AG08396 (cell line): Measurements from ENCODE around the gene OSR1.
A peak's percentile ranks its signal among the peaks of the same experiment; 100 is the strongest.
"Not testable (repeated sequence)": the region's sequence is repeated elsewhere in the genome, so short reads cannot be mapped to it uniquely, and the experiment has no call there.

Experiments used
- DNase-seq: peaks from one replicate; pipeline ENCODE4 v3.0.0; 2012; ENCODE audit warnings: low spot score, mixed read lengths

OSR1 gene

DNA sequence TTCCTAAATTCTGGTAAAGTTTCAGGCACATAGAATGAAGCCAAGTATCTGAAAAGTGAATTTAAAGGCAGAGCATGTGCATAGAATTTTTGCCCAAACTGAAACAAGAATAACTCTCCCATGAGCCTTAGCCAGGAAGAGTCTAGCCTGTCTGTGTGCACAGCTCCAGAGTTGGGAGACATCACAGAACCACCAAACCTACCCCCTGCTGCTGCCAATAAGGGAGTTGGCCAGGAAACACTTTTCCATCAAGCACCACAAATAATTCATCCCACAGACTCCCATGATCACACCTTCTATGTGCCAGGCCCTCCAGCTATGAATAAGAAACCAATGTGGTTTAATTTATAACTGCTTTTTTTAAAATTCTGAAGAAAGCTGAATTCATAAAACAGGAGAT is 27.0 kb downstream of the OSR1 start:
- DNase-seq, result no peak

DNA sequence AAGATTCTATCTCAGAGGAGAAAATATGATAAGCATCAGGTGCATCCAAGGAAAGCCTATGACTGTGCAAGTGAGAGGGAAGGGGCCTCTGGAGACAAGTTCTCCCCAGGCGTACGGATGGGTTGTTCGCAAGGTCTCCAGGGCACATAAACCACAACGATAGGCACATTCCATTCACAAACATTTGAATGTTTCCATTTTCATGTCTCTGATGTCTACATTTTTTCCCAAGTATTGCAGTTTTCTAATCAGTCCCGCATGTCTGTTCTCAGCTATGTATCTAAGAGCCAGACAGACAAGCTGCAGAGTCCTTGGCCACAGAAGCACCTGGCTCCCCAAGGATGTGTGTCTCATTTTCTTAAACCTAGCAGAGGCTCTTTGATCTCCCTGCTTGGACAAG is 28.0 kb downstream of the OSR1 start:
- no peak for DNase-seq

DNA sequence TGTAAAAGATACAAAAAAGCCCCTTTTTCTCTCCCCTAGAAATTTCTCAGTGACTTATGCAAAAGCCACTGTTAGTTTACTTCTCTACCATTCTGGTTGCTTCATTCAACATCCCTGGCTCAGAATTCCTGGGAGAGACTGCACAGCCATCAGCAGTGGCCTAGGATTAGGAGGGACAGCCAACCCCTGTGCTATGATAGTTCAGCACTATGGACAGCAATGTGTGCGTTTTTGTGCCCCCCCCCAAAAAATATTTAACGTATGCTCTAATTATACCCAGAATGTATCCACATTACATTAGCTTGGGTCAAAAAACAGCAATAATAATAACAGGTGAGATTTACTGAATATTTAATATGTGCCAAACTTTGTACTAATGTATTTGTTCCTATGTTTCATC is 29.0 kb downstream of the OSR1 start:
- no peak for DNase-seq

DNA sequence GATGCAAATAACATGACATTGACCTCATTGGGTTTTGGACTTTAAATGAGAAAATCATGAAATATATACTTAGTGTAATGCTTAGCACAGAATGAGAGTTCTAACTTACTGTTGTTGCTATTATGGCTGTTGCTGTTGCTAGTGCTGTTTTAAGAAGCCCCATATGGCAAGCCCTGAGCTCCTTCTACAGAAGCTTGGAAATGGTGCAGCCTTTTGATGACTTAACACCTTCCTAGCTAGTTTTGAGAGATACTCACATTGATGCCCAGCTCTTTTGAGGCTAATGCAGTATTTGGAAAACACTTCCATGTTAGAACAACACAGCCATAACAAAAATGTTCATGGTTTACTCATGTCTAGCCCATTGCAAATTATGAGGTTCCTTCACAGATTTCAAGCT is 30.9 kb downstream of the OSR1 start:
- DNase-seq, result no peak

DNA sequence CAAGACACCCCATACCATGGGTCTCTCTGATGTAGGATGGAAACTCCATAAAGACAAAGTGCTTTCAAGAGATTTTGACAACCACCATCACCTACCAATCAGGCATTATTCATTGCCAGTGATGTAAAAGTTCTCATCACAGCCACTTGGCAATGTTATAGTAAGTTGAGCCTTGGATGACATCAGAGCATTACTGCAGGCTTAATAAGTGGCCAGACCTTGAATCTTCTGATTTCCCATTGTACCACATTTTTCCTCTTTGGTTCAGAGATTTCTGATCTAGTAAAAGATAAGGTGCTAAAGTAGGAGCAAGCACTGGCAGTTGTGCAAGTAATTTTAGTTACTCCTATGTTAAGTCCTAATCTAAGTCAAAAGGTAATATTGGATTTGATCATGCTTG is 36.5 kb downstream of the OSR1 start:
- DNase-seq, result no peak

DNA sequence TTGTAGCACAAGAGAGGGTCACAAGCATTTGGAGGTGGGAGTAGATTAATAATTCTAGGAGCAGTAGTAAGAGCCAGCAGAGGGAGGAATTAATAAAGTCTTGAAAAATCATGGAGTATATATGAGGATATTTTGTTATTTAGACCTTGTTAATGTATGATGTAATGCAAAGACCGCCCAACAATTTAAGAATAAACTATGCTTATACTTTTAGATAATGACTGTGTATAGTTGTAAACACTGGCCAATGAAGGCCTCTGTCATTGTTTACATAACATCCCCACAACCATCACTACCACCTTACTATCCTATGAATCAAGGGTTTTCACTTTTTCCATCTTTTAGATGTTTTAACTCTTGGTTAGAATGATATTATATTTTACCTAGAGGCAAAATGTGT is 37.6 kb downstream of the OSR1 start:
- no peak for DNase-seq

DNA sequence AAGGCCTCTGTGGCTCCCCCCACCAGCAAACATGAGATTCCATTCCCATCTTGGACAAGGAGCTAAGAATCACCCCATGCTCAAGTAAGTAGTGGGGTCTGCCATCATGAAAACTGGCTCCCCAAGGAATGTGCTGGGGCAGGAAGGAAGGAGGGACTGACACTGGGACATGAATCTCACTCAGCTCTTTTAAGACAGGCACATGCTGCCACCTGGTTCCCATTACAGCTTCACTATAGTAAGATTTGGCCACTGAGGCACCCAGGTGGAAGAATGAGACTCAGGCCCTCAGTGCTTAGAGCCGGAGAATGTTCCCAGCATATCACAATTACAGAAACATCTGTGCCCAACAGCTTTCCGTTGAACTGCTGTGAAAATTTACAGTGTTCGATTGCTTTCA is 38.7 kb downstream of the OSR1 start:
- DNase-seq, result no peak

DNA sequence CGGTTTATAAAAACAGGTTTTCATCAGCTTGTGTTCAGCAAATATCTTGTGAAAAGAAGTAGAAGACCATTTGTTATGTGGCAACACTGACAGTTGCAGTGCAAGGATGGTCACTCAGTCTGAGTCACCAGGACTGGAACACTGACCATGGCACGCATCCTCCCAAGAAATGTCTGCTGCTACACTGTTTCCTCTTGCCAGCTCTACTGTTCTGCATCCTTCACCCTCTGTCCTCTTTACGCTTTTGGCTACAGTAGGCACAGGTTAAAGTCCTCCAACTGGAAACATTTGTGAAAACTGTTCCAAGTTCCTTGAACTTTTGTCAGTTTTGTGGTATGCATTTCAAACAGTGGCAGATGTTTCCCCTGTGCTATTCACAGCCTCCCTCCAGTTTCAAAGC is 39.4 kb downstream of the OSR1 start:
- DNase-seq, result no peak

DNA sequence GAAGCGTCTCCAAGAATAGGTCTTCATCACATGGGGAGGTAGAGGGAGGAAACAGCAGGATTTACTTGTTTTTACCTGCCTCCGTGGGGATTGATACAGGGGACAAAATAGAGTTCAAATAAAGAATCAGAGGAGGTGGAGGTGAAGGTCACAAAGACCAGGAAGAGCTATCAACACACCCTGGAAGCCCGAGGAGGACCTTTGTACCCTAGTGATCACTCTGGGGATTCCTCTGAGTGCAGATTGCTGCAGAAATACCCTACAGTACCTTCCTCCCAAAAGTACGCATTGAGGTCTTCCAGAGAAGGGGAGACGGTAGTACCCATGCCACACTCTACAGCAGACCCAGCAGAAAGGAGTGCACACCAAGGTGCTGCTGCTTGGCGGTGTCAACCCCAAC is 44.9 kb downstream of the OSR1 start:
- no peak for DNase-seq

DNA sequence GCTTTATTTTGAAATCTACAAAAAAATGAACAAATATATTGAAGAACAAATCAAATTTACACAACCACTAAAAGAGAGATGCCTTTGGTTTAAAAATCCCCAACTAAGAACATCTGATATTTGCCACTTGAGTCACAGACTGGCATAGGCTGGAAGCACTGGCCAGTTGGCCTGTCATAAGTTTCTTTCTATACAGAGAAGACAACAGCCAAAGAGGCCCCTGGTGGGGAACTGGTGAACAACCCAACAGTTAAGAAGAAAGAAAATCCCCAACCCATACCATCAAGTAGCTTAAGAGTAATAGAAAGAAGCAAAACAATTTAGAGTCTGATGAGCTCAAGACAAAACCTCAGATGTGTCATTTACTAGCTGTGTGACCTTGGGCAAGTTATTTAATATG is 45.5 kb downstream of the OSR1 start:
- peak; percentile 59 for DNase-seq

DNA sequence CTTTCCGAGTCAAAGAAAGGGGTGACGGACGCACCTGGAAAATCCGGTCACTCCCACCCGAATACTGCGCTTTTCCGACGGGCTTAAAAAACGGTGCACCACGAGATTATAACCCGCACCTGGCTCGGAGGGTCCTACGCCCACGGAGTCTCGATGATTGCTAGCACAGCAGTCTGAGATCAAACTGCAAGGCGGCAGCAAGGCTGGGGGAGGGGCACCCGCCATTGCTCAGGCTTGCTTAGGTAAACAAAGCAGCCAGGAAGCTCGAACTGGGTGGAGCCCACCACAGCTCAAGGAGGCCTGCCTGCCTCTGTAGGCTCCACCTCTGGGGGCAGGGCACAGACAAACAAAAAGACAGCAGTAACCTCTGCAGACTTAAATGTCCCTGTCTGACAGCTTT is 52.4 kb downstream of the OSR1 start:
- not testable (repeated sequence) for DNase-seq

DNA sequence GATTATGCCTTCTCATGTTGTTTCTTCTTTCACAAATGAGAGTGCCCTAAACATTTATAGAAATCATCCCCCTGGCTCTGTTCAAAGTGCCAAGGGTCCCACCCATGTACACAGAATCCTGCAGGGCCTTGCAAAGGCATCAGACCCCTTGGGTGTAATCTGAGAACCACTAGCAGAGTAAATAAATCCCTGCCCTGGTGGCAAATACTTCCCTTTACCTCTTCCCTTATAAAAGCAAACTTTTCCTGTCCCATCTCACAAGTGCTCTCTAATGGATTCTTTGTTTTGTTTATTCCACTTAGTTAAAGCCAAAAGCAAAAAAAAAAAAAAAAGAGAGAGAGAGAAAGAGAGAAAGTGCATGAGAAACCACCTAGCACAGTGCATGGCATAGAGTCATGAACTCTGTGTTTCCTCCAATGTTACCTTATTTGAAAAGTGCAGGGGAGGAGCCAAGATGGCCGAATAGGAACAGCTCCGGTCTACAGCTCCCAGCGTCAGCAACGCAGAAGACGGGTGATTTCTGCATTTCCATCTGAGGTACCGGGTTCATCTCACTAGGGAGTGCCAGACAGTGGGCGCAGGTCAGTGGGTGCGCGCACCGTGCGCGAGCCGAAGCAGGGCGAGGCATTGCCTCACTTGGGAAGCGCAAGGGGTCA is 52.9 kb downstream of the OSR1 start:
- DNase-seq, result not testable (repeated sequence)

DNA sequence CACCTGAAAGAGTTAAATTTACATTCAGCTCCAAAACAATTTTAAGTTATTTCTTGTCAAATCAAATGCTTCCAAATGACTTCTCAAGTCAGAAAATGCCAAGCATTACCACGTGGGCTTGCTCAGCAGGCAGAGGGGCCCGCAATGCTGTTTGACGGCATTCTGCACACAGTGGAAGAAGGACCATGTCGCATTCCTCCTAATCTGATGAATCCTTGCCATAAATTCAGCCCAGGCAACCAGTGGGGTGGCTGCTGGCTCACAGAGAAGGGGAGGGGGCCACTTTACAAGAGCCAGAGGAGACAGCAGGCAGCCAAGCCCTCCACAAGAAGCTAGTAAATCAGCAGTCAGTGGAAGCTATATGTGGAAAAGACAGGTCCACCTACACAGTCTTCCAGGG is 56.7 kb downstream of the OSR1 start:
- DNase-seq, result no peak
